ENCODE results near the gene MDN1.
A peak's percentile ranks its signal among the peaks of the same experiment; 100 is the strongest.
"Not testable (repeated sequence)": the region's sequence is repeated elsewhere in the genome, so short reads cannot be mapped to it uniquely, and the experiment has no call there.

The MDN1 gene

GRCh38 chr6:89642956-89643355 lies 176.6 kb downstream of the MDN1 start:
- H3K79me1 ChIP-seq (ENCODE audit: low read length) = peaks cover 6% of the 10 kb centered on the region
- H2BK120ac ChIP-seq (ENCODE audit: insufficient read depth, low read length, poor library complexity) = no peak overlapping the region
- no peak overlapping the region for H3K18ac ChIP-seq (ENCODE audit: low read length)
- no peak overlapping the region for H3K4me3 ChIP-seq (ENCODE audit: low read depth, low read length)
- H3K23ac ChIP-seq (ENCODE audit: low read length) = no peak overlapping the region
- no peaks in the 10 kb centered on the region for H3K27me3 ChIP-seq (ENCODE audit: insufficient read depth, low read length)
- H2AK5ac ChIP-seq (ENCODE audit: low read length) = no peak overlapping the region
- no peak overlapping the region for H4K91ac ChIP-seq (ENCODE audit: low read depth, low read length)
- no peak overlapping the region for H3K4ac ChIP-seq (ENCODE audit: low read depth, low read length)
- no peak overlapping the region for H4K8ac ChIP-seq (ENCODE audit: low read depth, low read length)
- H3K36me3 ChIP-seq (ENCODE audit: control insufficient read depth in 1 of 2, insufficient read depth in 2 of 2, low read length in 2 of 2) = peaks cover 10 to 21% of the 10 kb centered on the region in 2 experiments
- H3K27ac ChIP-seq (ENCODE audit: low read depth, low read length) = no peak overlapping the region
- H3K14ac ChIP-seq (ENCODE audit: low read length) = no peak overlapping the region
- H3K4me1 ChIP-seq (ENCODE audit: control insufficient read depth in 1 of 2, insufficient read depth in 2 of 2, low read length in 2 of 2) = no peaks in the 10 kb centered on the region
- no peak overlapping the region for H3K9ac ChIP-seq (ENCODE audit: low read length)
- H2AFZ ChIP-seq (ENCODE audit: insufficient read depth, low read length, poor library complexity) = no peak overlapping the region
- DNase-seq = no peak
- H4K12ac ChIP-seq (ENCODE audit: low read depth, low read length) = no peak overlapping the region
- WGBS (ENCODE audit: extremely low coverage, insufficient coverage, insufficient read length) = no CpG with 5 or more reads among the region's 3 CpGs
- H2BK5ac ChIP-seq (ENCODE audit: low read depth, low read length, poor library complexity) = no peak overlapping the region
- no peaks in the 10 kb centered on the region for H3K79me2 ChIP-seq (ENCODE audit: control insufficient read depth, insufficient read depth, low read length, poor library complexity)
- no peak overlapping the region for H2BK12ac ChIP-seq (ENCODE audit: low read length)
- H3K9me3 ChIP-seq (ENCODE audit: insufficient read depth, low read depth, low read length) = no peaks in the 10 kb centered on the region
- no peak overlapping the region for H3K4me2 ChIP-seq (ENCODE audit: low read length)

- not testable (repeated sequence) for H3K14ac ChIP-seq (ENCODE audit: low read length); H3K9ac ChIP-seq (ENCODE audit: low read length); H3K27ac ChIP-seq (ENCODE audit: low read depth, low read length); H2AK5ac ChIP-seq (ENCODE audit: low read length); H3K4me2 ChIP-seq (ENCODE audit: low read length); H4K12ac ChIP-seq (ENCODE audit: low read depth, low read length); DNase-seq; H3K18ac ChIP-seq (ENCODE audit: low read length); H3K4me1 ChIP-seq (ENCODE audit: control insufficient read depth in 1 of 2, insufficient read depth in 2 of 2, low read length in 2 of 2); H3K9me3 ChIP-seq (ENCODE audit: insufficient read depth, low read depth, low read length); H3K23ac ChIP-seq (ENCODE audit: low read length); H4K91ac ChIP-seq (ENCODE audit: low read depth, low read length); H2AFZ ChIP-seq (ENCODE audit: insufficient read depth, low read length, poor library complexity); H2BK12ac ChIP-seq (ENCODE audit: low read length); H3K79me1 ChIP-seq (ENCODE audit: low read length); H3K27me3 ChIP-seq (ENCODE audit: insufficient read depth, low read length); H3K4ac ChIP-seq (ENCODE audit: low read depth, low read length); H3K79me2 ChIP-seq (ENCODE audit: control insufficient read depth, insufficient read depth, low read length, poor library complexity); H4K8ac ChIP-seq (ENCODE audit: low read depth, low read length); H2BK120ac ChIP-seq (ENCODE audit: insufficient read depth, low read length, poor library complexity); H3K4me3 ChIP-seq (ENCODE audit: low read depth, low read length); H2BK5ac ChIP-seq (ENCODE audit: low read depth, low read length, poor library complexity)
- peaks cover 4 to 14% of the 10 kb centered on the region in 2 experiments for H3K36me3 ChIP-seq (ENCODE audit: control insufficient read depth in 1 of 2, insufficient read depth in 2 of 2, low read length in 2 of 2)
- WGBS (ENCODE audit: extremely low coverage, insufficient coverage, insufficient read length) = no CpG with 5 or more reads among the region's 3 CpGs
Observed at GRCh38 chr6:89641581-89641980, 178.0 kb downstream of the MDN1 start.

- H3K27ac ChIP-seq (ENCODE audit: low read depth, low read length) = no peak overlapping the region
- no peaks in the 10 kb centered on the region for H3K79me2 ChIP-seq (ENCODE audit: control insufficient read depth, insufficient read depth, low read length, poor library complexity)
- no peak overlapping the region for H4K12ac ChIP-seq (ENCODE audit: low read depth, low read length)
- no peaks in the 10 kb centered on the region for H3K4me1 ChIP-seq (ENCODE audit: control insufficient read depth in 1 of 2, insufficient read depth in 2 of 2, low read length in 2 of 2)
- H3K14ac ChIP-seq (ENCODE audit: low read length) = no peak overlapping the region
- no peak overlapping the region for H3K18ac ChIP-seq (ENCODE audit: low read length)
- H3K36me3 ChIP-seq (ENCODE audit: control insufficient read depth in 1 of 2, insufficient read depth in 2 of 2, low read length in 2 of 2) = peaks cover 4 to 12% of the 10 kb centered on the region in 2 experiments
- H2AFZ ChIP-seq (ENCODE audit: insufficient read depth, low read length, poor library complexity) = no peak overlapping the region
- no peak overlapping the region for H3K4me2 ChIP-seq (ENCODE audit: low read length)
- H3K79me1 ChIP-seq (ENCODE audit: low read length) = peaks cover 7% of the 10 kb centered on the region
- H2AK5ac ChIP-seq (ENCODE audit: low read length) = no peak overlapping the region
- H2BK120ac ChIP-seq (ENCODE audit: insufficient read depth, low read length, poor library complexity) = no peak overlapping the region
- H4K91ac ChIP-seq (ENCODE audit: low read depth, low read length) = no peak overlapping the region
- no CpG with 5 or more reads among the region's 4 CpGs for WGBS (ENCODE audit: extremely low coverage, insufficient coverage, insufficient read length)
- H3K9ac ChIP-seq (ENCODE audit: low read length) = no peak overlapping the region
- no peaks in the 10 kb centered on the region for H3K9me3 ChIP-seq (ENCODE audit: insufficient read depth, low read depth, low read length)
- H2BK5ac ChIP-seq (ENCODE audit: low read depth, low read length, poor library complexity) = no peak overlapping the region
- H3K23ac ChIP-seq (ENCODE audit: low read length) = no peak overlapping the region
- no peak overlapping the region for H2BK12ac ChIP-seq (ENCODE audit: low read length)
- DNase-seq = peak; percentile 78 to 91
- no peak overlapping the region for H3K4ac ChIP-seq (ENCODE audit: low read depth, low read length)
- no peak overlapping the region for H3K4me3 ChIP-seq (ENCODE audit: low read depth, low read length)
- H4K8ac ChIP-seq (ENCODE audit: low read depth, low read length) = no peak overlapping the region
- H3K27me3 ChIP-seq (ENCODE audit: insufficient read depth, low read length) = no peaks in the 10 kb centered on the region
Observed at GRCh38 chr6:89640804-89641203, 178.8 kb downstream of the MDN1 start.

- H2BK120ac ChIP-seq (ENCODE audit: insufficient read depth, low read length, poor library complexity) = no peak within 1 kb of the TSS
- no peaks in the 10 kb centered on the region for H3K9me3 ChIP-seq (ENCODE audit: insufficient read depth, low read depth, low read length)
- peak within 1 kb of the TSS; percentile 13 for H4K12ac ChIP-seq (ENCODE audit: low read depth, low read length)
- H3K9ac ChIP-seq (ENCODE audit: low read length) = peak within 1 kb of the TSS; percentile 95
- no peaks in the 10 kb centered on the region for H3K27me3 ChIP-seq (ENCODE audit: insufficient read depth, low read length)
- DNase-seq = peak; percentile 92 to 96
- H3K79me2 ChIP-seq (ENCODE audit: control insufficient read depth, insufficient read depth, low read length, poor library complexity) = no peaks in the 10 kb centered on the region
- H2AK5ac ChIP-seq (ENCODE audit: low read length) = no peak within 1 kb of the TSS
- H2AFZ ChIP-seq (ENCODE audit: insufficient read depth, low read length, poor library complexity) = peak within 1 kb of the TSS; percentile 40
- H3K79me1 ChIP-seq (ENCODE audit: low read length) = peaks cover 7% of the 10 kb centered on the region
- peak within 1 kb of the TSS; percentile 63 for H4K8ac ChIP-seq (ENCODE audit: low read depth, low read length)
- H3K27ac ChIP-seq (ENCODE audit: low read depth, low read length) = peak within 1 kb of the TSS; percentile 73
- no peak within 1 kb of the TSS for H2BK12ac ChIP-seq (ENCODE audit: low read length)
- peak within 1 kb of the TSS; percentile 6 for H3K18ac ChIP-seq (ENCODE audit: low read length)
- H3K4me2 ChIP-seq (ENCODE audit: low read length) = peak within 1 kb of the TSS; percentile 62
- no peaks in the 10 kb centered on the region for H3K4me1 ChIP-seq (ENCODE audit: control insufficient read depth in 1 of 2, insufficient read depth in 2 of 2, low read length in 2 of 2)
- peak within 1 kb of the TSS; percentile 91 for H3K4me3 ChIP-seq (ENCODE audit: low read depth, low read length)
- peak within 1 kb of the TSS; percentile 28 for H2BK5ac ChIP-seq (ENCODE audit: low read depth, low read length, poor library complexity)
- peaks cover 2 to 5% of the 10 kb centered on the region in 2 experiments for H3K36me3 ChIP-seq (ENCODE audit: control insufficient read depth in 1 of 2, insufficient read depth in 2 of 2, low read length in 2 of 2)
- no peak within 1 kb of the TSS for H3K23ac ChIP-seq (ENCODE audit: low read length)
- WGBS (ENCODE audit: extremely low coverage, insufficient coverage, insufficient read length) = no CpG with 5 or more reads among the region's 58 CpGs
- H3K14ac ChIP-seq (ENCODE audit: low read length) = peak within 1 kb of the TSS; percentile 26
- H3K4ac ChIP-seq (ENCODE audit: low read depth, low read length) = peak within 1 kb of the TSS; percentile 17
- peak within 1 kb of the TSS; percentile 37 for H4K91ac ChIP-seq (ENCODE audit: low read depth, low read length)
Observed at GRCh38 chr6:89638320-89639195, 181.0 kb downstream of the MDN1 start, which contains the start of gene LYRM2. TSS of gene LYRM2 (minus strand) at chr6:89638747. CDS start at chr6:89638716, 31 bp downstream.

Measured in trophoblast cell (in vitro differentiated cells and primary cell).